ENCODE results near the gene ARHGEF18.

DNA sequence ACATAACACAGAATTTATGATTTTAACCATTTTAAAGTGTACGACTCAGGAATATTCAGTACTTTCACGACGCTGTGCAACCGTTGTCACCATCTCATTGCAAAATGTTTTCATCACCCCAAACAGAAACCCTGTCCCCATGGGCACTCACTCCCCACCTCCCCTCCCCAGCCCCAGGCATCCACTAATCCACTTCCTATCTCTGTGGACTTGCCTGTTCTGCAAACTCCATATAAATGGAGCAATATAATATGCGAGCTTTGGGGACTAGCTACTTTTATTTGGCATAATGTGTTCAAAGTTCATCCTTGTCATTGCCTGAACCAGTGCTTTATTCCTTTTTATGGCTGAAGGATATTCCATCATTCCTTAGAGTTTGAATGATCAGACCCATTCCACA, 47.2 kb upstream of the ARHGEF18 start:
- TF ChIP-seq, protein P1, sequence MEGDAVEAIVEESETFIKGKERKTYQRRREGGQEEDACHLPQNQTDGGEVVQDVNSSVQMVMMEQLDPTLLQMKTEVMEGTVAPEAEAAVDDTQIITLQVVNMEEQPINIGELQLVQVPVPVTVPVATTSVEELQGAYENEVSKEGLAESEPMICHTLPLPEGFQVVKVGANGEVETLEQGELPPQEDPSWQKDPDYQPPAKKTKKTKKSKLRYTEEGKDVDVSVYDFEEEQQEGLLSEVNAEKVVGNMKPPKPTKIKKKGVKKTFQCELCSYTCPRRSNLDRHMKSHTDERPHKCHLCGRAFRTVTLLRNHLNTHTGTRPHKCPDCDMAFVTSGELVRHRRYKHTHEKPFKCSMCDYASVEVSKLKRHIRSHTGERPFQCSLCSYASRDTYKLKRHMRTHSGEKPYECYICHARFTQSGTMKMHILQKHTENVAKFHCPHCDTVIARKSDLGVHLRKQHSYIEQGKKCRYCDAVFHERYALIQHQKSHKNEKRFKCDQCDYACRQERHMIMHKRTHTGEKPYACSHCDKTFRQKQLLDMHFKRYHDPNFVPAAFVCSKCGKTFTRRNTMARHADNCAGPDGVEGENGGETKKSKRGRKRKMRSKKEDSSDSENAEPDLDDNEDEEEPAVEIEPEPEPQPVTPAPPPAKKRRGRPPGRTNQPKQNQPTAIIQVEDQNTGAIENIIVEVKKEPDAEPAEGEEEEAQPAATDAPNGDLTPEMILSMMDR (IDR thresholded peaks at IDR 0.05; ENCODE audit: insufficient read depth, low read depth, low read length) = no peak
- TF ChIP-seq EZH2 (IDR thresholded peaks at IDR 0.05; ENCODE audit: insufficient read depth, low read length) = no peak
